ENCODE data around the gene ZDHHC12. TPM values are rescaled to one million over a fixed set of nuclear protein-coding genes. Genes with fewer than 3 reads are reported as not detected.

Gene ZDHHC12
- total RNA-seq, 3 donors from 2014 or later (not counting 1 experiment from before 2014, with no cell fraction given): 26.1 to 37.1 (median 28.6) TPM

GRCh38 chr9:128706045-128706444, 17.9 kb downstream of the ZDHHC12 start:
- Histone ChIP-seq H3K4me3 (ENCODE audit: low read length) (no peak overlapping the region), H3K36me3 (ENCODE audit: control insufficient read depth, insufficient read depth, low read length) (no peaks in the 10 kb centered on the region), H3K4me1 (ENCODE audit: control insufficient read depth, insufficient read depth, low read length) (peaks cover 19% of the 10 kb centered on the region), H3K27me3 (ENCODE audit: control insufficient read depth, insufficient read depth, low read length) (no peaks in the 10 kb centered on the region), H3K27ac (ENCODE audit: low read length) (no peak overlapping the region), H3K9me3 (ENCODE audit: control insufficient read depth, insufficient read depth, low read length) (no peaks in the 10 kb centered on the region)
- H3K36me3 Mint-ChIP-seq: no peaks in the 10 kb centered on the region
- ATAC-seq: no peak
- peaks cover 5 to 13% of the 10 kb centered on the region in 2 donors for H3K4me1 Mint-ChIP-seq
- H3K9me3 Mint-ChIP-seq: no peaks in the 10 kb centered on the region
- 100% methylated on average over 1 of the region's 1 CpG for WGBS (ENCODE audit: insufficient coverage)
- no peak overlapping the region for H3K27ac Mint-ChIP-seq
- DNase-seq: no peak
- no peak overlapping the region for H3K4me3 Mint-ChIP-seq
- TF ChIP-seq CTCF (IDR thresholded peaks at IDR 0.05): no peak
- no peaks in the 10 kb centered on the region for H3K27me3 Mint-ChIP-seq (ENCODE audit: low read depth in 2 of 2)
- intact Hi-C loops (cut with micrococcal nuclease): no loop called here

- Mint-ChIP-seq H3K4me1 (peaks cover 5 to 13% of the 10 kb centered on the region in 2 donors), H3K27me3 (ENCODE audit: low read depth in 2 of 2) (no peaks in the 10 kb centered on the region), H3K27ac (no peak overlapping the region), H3K36me3 (no peaks in the 10 kb centered on the region), H3K9me3 (no peaks in the 10 kb centered on the region), H3K4me3 (peak overlapping the region; percentile 4)
- ATAC-seq: no peak
- no peak for DNase-seq
- Histone ChIP-seq H3K27ac (ENCODE audit: low read length) (no peak overlapping the region), H3K4me3 (ENCODE audit: low read length) (no peak overlapping the region), H3K27me3 (ENCODE audit: control insufficient read depth, insufficient read depth, low read length) (no peaks in the 10 kb centered on the region), H3K36me3 (ENCODE audit: control insufficient read depth, insufficient read depth, low read length) (no peaks in the 10 kb centered on the region), H3K4me1 (ENCODE audit: control insufficient read depth, insufficient read depth, low read length) (peaks cover 19% of the 10 kb centered on the region), H3K9me3 (ENCODE audit: control insufficient read depth, insufficient read depth, low read length) (no peaks in the 10 kb centered on the region)
- TF ChIP-seq CTCF (IDR thresholded peaks at IDR 0.05): no peak
- intact Hi-C loops (cut with micrococcal nuclease): no loop called here
- 95% methylated on average over 36 of the region's 36 CpGs for WGBS (ENCODE audit: insufficient coverage)
Observed at GRCh38 chr9:128705051-128705965, 18.6 kb downstream of the ZDHHC12 start.

- Mint-ChIP-seq H3K36me3 (no peaks in the 10 kb centered on the region), H3K27me3 (ENCODE audit: low read depth in 2 of 2) (no peaks in the 10 kb centered on the region), H3K4me1 (peaks cover 5 to 13% of the 10 kb centered on the region in 2 donors), H3K9me3 (no peaks in the 10 kb centered on the region), H3K4me3 (peak overlapping the region; percentile 64), H3K27ac (no peak overlapping the region)
- ATAC-seq (no peak), DNase-seq (no peak)
- Histone ChIP-seq H3K27ac (ENCODE audit: low read length) (no peak overlapping the region), H3K27me3 (ENCODE audit: control insufficient read depth, insufficient read depth, low read length) (no peaks in the 10 kb centered on the region), H3K9me3 (ENCODE audit: control insufficient read depth, insufficient read depth, low read length) (no peaks in the 10 kb centered on the region), H3K4me3 (ENCODE audit: low read length) (no peak overlapping the region), H3K36me3 (ENCODE audit: control insufficient read depth, insufficient read depth, low read length) (no peaks in the 10 kb centered on the region), H3K4me1 (ENCODE audit: control insufficient read depth, insufficient read depth, low read length) (peaks cover 19% of the 10 kb centered on the region)
- intact Hi-C loops (cut with micrococcal nuclease): no loop called here
- WGBS (ENCODE audit: insufficient coverage): 93% methylated on average over 5 of the region's 5 CpGs
- no peak for TF ChIP-seq CTCF (IDR thresholded peaks at IDR 0.05)
Observed at GRCh38 chr9:128704356-128704670, 19.6 kb downstream of the ZDHHC12 start.
